DMS79 treated with DMSO at 0.1 percent for 48 hours (cell line): ENCODE measurements around the gene CORO6.

Experiments used
- DNase-seq: peaks from one replicate; lab custom pipeline; 2025; lab: John Stamatoyannopoulos, UW

Gene CORO6

GRCh38 chr17:29612404-29613280, 10.1 kb downstream of the CORO6 start:
- no peak for DNase-seq

- DNase-seq = no peak
Observed at GRCh38 chr17:29612094-29612403, 10.7 kb downstream of the CORO6 start.

GRCh38 chr17:29611351-29612093, 11.2 kb downstream of the CORO6 start:
- DNase-seq = no peak

- no peak for DNase-seq
Observed at GRCh38 chr17:29610395-29610794, 12.3 kb downstream of the CORO6 start.

GRCh38 chr17:29608986-29609385, 13.7 kb downstream of the CORO6 start:
- no peak for DNase-seq

GRCh38 chr17:29607557-29608195, 15.0 kb downstream of the CORO6 start:
- no peak for DNase-seq

- DNase-seq = no peak
Observed at GRCh38 chr17:29603109-29603674, 19.5 kb downstream of the CORO6 start.

GRCh38 chr17:29597361-29598172, 25.1 kb downstream of the CORO6 start:
- DNase-seq = peak; percentile 37

- DNase-seq = no peak
Observed at GRCh38 chr17:29596811-29597210, 25.9 kb downstream of the CORO6 start.

GRCh38 chr17:29595943-29596774, 26.6 kb downstream of the CORO6 start:
- DNase-seq = peak; percentile 6

GRCh38 chr17:29595107-29595942, 27.4 kb downstream of the CORO6 start:
- DNase-seq = no peak

- no peak for DNase-seq
Observed at GRCh38 chr17:29594519-29595090, 28.1 kb downstream of the CORO6 start.

GRCh38 chr17:29593591-29594518, 28.9 kb downstream of the CORO6 start:
- DNase-seq = peak; percentile 47

- DNase-seq = peak; percentile 72
Observed at GRCh38 chr17:29592850-29593551, 29.7 kb downstream of the CORO6 start, which contains the start of gene ANKRD13B. TSS of gene ANKRD13B (plus strand) at chr17:29593132. CDS start at chr17:29593622, 490 bp downstream.

- peak; percentile 92 for DNase-seq
Observed at GRCh38 chr17:29591737-29592608, 30.7 kb downstream of the CORO6 start.

- no peak for DNase-seq
Observed at GRCh38 chr17:29591146-29591736, 31.5 kb downstream of the CORO6 start.
